HG03064 (cell line): Measurements from ENCODE around the gene CXCR6.
"Not testable (repeated sequence)": the region's sequence is repeated elsewhere in the genome, so short reads cannot be mapped to it uniquely, and the experiment has no call there.

ENCODE experiments used
- ATAC-seq: cut with Tn5 transposase; IDR thresholded peaks from one replicate; pipeline ENCODE4 v1.9.1; 2021; ENCODE audit warnings: low read depth; ENCODE audit not compliant: unreplicated experiment

The CXCR6 gene

DNA sequence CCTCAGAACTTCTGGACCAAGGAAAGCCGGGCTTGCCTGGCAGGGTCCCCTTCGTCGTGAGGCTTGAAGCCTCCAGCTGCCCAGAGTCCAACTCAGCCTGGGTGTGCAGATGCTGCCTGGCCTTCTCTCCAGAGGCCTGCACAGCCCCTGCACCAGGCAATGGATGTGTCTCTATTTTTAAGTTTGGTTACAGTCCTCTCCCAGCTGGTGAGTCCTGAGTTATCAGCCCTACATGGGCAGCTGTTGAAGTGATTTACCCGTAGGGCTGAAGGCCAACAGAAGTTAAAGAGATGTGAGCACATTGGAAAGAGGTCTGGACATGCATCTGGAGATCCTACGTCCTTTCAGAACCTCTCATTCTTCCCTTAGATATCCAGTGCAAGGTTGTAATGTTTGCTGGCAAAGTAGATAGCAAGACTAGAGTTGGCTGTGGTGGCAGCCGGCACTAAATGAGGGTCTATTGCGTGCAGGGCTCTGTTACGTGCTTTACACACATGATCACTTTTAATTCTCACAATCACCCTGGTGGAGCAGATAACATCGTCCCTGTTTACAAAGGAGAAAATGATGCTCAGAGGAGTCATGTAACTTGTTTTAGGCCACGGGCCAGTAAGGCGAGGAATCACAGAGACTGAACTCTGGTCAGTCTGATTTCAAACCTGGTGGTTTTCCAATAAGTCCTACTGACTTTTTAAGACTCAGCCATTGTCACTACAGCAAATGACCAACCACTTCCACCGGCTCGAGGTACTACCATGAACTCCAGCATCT, 42.5 kb downstream of the CXCR6 start:
- ATAC-seq: no peak

DNA sequence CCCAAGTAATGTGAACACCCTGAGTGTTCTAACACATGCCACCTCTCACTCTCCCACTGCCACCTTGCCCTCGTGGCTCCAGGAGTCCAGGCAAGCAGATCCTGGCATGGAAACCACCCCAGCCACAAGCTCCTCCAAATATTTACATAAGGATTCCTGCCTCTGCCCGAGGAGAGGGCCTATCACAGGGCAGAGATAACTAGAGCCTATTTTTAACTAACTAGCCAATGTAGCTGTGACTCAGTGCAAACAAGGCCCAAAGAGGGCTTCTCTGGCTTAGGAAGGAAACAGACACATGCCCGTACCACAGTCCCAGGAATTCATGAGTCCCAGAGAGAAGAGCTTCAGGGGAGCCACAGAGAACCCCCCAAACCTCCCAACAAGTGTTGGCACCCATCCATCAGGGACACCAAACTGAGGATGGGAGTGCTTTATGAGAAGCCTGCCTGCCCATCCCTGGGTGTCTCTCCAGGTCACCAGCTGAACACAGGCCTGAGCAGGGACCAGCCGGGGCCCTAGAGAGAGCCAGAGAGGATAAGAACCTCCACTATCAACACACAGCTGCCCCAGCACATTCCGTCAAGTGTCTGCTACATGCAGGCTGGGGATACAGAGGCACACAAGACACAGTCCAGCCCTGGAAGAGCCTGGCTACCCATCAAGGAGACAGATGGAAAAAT, 43.2 kb downstream of the CXCR6 start:
- ATAC-seq: no peak

- no peak for ATAC-seq
Measured at GRCh38 chr3:45987368-45988291, 44.4 kb downstream of the CXCR6 start.

DNA sequence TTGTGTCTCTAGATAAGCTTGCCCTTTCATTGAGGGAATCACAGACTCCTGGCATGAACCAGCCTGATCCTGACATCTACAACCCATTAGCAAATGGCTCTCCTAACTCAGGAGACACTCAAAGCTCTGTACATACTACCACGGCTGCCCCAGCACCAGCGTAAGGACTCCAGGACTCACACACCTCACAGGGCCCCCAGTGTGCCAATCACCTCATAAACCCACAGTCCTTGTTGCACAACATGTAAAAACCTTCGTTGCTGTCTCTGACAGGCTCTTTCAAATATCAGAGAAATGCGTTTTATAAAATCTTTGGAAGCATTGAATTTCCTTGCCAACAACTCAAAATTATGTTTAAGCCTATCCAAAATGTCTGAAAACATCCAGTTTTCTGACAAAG, 45.1 kb downstream of the CXCR6 start:
- no peak for ATAC-seq

DNA sequence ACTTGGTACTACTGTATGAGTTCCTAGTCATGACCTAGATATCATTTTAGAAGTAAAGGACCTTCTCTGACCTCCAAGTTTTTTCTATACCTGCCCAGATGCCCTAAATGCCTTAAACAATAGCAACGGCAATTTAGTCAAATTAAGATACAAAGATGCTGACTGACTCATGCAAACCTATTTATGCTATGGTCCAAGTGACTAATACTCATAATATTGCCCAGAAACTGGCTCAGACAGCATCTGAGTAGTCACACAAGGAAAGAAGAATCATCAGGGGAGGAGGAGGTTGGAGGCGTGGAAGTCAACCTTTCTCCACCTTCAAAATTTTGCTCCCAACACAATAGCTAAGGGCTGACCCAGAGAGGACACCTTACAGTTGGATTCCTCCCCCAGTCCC, 45.5 kb downstream of the CXCR6 start:
- no peak for ATAC-seq

DNA sequence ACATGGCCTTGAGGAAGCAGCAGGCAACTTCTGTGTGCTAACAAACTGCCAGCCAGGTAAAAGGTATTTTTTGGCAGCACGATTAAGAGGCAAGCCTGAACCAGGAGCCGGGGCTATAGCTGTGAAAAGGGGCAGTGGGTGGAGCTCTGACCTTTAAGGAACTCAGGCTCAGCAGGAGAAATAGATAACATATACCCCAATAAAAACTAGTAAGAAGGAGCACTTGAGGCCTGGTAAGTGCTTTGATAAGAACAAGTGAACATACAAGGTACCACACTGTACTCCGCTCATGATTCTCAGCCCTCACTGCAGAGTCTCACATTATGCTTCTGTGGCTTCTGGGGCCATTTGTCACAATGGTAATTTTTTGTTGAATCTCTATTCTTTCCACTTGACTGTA, 46.9 kb downstream of the CXCR6 start:
- no peak for ATAC-seq

DNA sequence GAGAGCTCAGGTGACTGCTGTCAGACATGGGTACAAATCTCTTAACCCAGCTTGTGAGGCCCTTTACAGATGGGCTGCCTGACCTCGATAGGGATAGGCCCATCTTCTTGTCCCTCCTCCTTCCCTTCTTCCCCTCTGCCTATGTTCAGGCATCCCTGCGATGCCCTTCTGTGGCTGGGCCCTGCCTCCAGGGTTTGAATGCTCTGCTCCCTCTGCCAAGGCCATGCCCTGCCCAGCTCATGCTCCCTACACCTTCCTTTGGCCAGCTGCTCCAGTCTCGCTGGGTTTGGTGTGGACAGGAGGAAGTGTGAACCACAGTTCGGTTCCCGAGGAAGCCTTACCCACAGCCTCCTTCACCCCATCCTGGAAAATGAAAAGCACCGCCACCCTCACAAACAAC, 48.1 kb downstream of the CXCR6 start:
- ATAC-seq: no peak

DNA sequence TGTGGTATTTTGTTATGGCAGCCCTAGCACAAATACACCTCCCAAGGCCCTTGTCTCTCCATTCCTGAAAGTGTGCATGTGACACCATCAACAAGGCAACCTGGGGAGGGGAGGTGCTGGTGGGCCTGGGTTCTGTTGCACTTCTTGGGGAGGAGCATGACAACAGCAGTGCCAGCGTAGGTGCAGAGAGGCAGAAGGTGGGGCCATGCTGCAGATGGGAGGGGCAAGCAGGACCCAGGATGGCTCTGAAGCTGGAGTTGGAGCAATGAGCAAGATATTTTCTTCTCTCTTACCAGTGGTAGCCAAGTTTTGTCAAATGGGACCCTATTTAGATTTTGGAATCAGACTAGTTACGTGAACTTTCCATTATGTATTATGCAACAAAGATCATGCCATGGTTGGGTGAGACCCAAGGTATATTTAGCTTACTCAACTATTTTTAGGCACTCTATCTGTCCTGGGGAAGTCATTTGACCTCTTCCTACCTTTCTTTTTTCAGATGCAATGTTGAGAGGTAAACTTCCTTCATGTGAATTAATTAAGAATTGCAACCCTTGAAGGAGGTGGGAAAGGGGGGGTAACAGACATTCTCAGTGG, 49.0 kb downstream of the CXCR6 start:
- ATAC-seq: no peak

- no peak for ATAC-seq
Measured at GRCh38 chr3:45992821-45993221, 49.6 kb downstream of the CXCR6 start.

DNA sequence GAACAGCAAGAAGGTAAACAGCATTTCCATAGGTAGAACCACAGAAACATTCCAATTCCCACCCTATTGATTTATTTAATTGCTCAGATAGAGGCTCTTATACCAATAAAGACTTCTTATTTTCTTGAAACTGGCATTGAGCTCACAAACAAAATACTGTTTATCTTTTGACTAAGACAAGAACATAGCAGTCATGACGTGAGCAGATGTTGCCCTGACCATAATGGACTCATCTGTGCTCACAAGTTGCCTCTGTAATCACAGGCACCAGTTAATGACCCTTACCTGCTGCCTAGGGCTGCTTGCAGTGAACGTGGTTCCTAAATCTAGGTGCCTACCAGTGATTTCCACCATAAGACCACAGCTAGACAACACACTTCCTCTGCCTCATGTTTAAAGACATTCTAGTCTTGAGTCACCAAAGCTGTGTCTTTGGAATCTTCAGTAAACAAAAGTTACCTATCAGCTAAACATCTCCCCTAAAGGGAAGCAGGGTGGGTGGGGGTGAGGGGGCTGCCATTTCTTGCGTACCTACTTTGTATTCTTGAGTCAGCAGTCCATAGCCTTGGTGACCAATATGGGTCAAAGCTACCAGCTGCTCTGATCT, 50.3 kb downstream of the CXCR6 start:
- ATAC-seq: no peak

GRCh38 chr3:45994419-45995235, 51.4 kb downstream of the CXCR6 start:
- peak; percentile 14 for ATAC-seq

DNA sequence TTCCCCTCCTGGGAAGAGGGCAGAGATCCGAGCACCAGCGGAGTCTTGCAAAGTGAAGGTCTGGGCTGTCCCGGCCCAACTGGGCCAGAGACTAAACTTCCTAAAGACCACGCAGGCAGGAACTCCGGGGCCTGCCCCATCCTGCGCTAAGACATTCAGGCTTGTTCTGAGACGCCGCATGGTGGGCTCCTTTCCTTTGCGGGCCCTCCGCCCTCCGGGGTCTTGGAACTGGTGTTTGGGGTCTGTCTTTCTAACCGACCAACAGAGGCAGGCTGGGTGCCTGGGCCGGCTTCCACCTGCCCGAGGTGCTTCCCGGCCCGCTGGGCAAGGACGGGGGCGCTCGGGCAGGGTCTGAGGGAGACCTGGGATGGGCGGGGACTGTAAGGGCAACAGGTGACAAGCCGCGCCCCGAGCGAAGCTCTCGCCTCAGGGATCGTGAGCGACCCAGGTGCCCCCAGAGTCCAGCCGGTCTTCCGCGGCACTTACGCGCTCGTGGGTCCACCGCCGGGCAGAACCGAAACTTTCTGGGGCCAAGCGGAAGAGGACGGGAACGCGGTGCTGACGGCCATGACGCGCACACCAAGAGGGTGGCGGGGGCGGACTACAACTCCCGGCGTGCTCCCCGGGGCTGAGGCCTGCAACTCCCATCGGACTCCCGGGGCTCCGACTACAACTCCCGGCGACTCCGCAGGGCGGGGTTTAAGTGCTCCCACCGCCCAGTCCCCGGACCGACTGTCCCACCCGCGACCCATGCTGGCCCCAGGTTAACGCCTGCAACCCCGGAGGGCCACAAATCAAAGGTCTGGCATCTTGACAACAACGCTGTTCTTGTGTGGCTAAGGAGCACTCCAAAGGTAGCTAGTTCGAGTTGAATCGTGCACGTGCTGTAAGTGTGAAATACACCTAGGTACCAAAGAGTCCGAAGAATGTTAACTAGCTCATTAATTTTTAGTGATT, 52.2 kb downstream of the CXCR6 start, which contains the start of gene FYCO1:
Gene FYCO1 (minus strand): TSS at position 589 of the 957 bp plus-strand sequence. CDS start 10,914 bp downstream, outside the sequence.
- ATAC-seq: peak; percentile 84

DNA sequence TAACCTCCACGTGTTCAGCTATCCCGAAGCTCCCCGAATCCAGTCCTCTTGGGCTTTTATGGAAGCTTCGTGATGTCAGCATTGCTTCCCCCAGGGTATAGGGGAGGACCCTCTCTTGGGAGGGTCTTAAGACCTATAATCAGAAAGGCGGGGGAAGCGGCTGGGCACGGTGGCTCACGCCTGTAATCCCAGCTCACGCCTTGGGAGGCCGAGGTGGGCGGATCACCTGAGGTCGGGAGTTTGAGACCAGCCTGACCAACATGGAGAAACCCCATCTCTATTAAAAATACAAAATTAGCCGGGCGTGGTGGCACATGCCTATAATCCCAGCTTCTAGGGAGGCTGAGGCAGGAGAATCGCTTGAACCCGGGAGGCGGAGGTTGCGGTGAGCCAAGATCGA, 54.2 kb downstream of the CXCR6 start:
- ATAC-seq: not testable (repeated sequence)

DNA sequence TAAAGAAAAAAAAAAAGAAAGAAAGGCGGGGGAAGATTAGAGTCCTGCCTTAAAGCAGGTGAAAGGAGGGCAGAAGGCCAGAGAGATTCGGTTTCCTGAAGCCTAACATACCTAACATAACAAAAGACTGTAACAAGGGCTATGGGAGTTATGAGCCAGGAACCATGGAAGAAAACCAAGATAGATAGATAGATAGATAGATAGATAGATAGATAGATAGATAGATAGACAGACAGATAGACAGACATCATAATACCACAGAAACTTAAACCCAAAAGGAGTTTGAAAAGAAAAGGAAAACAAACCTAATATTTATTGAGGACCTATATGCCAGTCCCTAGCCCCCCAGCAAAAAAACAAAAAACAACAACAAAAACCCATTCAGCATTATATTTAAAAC, 54.7 kb downstream of the CXCR6 start:
- ATAC-seq: no peak
